PC-3 (cell line): ENCODE measurements around the gene ZNF784. TPM values are rescaled to one million over a fixed set of nuclear protein-coding genes. Genes with fewer than 3 reads are reported as not detected.

ENCODE experiments used
- ATAC-seq: fragments of 200-7000 bp; cut with Tn5 transposase; 2 replicates; pipeline ENCODE4 v1.9.1; 2020; ENCODE audit warnings: mild to moderate bottlenecking, moderate library complexity
- BruUV-seq: library from RNA; stranded (reverse); fragments of 400-500 nt; replicated peaks from 2 replicates; lab custom pipeline; 2021; lab: Mats Ljungman, UMichigan
- CTCF ChIA-PET: fragments of 300-600 bp; sonication (Branson Sonifier 250); formaldehyde crosslinking; loops from one replicate; lab custom pipeline; 2022; ENCODE audit warnings: antibody characterized with exemption; lab: Charles Lee
- POLR2A ChIA-PET: fragments of 300-600 bp; sonication (Branson Sonifier 250); formaldehyde crosslinking; loops from one replicate; lab custom pipeline; 2022; ENCODE audit warnings: antibody characterized with exemption; ENCODE audit not compliant: unreplicated experiment; lab: Charles Lee
- DNase-seq: peaks from one replicate; pipeline ENCODE4 v3.0.0-alpha.2; 2015
- H2AFZ ChIP-seq: fragments of 300-600 bp; sonication (generic); 2 replicates; pipeline ENCODE4 v1.6.0; 2016; ENCODE audit warnings: antibody characterized with exemption, low read length
- H3F3A ChIP-seq: fragments of 300-600 bp; sonication (generic); one replicate; pipeline ENCODE4 v1.6.0; 2017; ENCODE audit warnings: antibody characterized with exemption, low read length, control low read depth, mild to moderate bottlenecking; ENCODE audit not compliant: unreplicated experiment
- H3K27ac ChIP-seq: fragments of 300-600 bp; sonication (generic); 2 replicates; pipeline ENCODE4 v1.5.1; 2016; ENCODE audit warnings: mild to moderate bottlenecking, low read length
- H3K27me3 ChIP-seq: fragments of 300-600 bp; sonication (generic); 2 replicates; pipeline ENCODE4 v1.6.1; 2016; ENCODE audit warnings: low read length, mixed read lengths
- H3K36me3 ChIP-seq: fragments of 300-600 bp; sonication (generic); 2 replicates; pipeline ENCODE4 v1.6.1; 2016; ENCODE audit warnings: low read depth, mixed run types, low read length, mixed read lengths
- H3K4me1 ChIP-seq: fragments of 300-600 bp; sonication (generic); 2 replicates; pipeline ENCODE4 v1.5.1; 2016; ENCODE audit warnings: low read length; ENCODE audit not compliant: insufficient read depth
- H3K4me2 ChIP-seq: fragments of 300-600 bp; sonication (generic); 2 replicates; pipeline ENCODE4 v1.6.0; 2016; ENCODE audit warnings: low read length
- H3K4me3 ChIP-seq: fragments of 300-600 bp; sonication (generic); 2 replicates; pipeline ENCODE4 v1.5.1; 2016; ENCODE audit warnings: mild to moderate bottlenecking, low read length, mixed read lengths
- H3K79me2 ChIP-seq: fragments of 300-600 bp; sonication (generic); 2 replicates; pipeline ENCODE4 v1.6.1; 2017; ENCODE audit warnings: low read length, mixed read lengths
- H3K9ac ChIP-seq: fragments of 300-600 bp; sonication (generic); 2 replicates; pipeline ENCODE4 v1.6.0; 2016; ENCODE audit warnings: mild to moderate bottlenecking, low read length
- H3K9me2 ChIP-seq: fragments of 300-600 bp; sonication (generic); replicated peaks from 2 replicates; pipeline ENCODE4 v1.6.1; 2016; ENCODE audit warnings: mixed run types, low read length, mixed read lengths
- H3K9me3 ChIP-seq: fragments of 300-600 bp; sonication (generic); 2 replicates; pipeline ENCODE4 v1.6.1; 2016; ENCODE audit warnings: low read length, mixed read lengths
- H4K20me1 ChIP-seq: fragments of 300-600 bp; sonication (generic); 2 replicates; pipeline ENCODE4 v1.6.1; 2016; ENCODE audit warnings: low read length, mixed read lengths
- EZH2 ChIP-seq: fragments of 300-600 bp; sonication (generic); IDR thresholded peaks from one replicate; pipeline ENCODE4 v1.6.1; 2017; ENCODE audit warnings: antibody characterized with exemption, mild to moderate bottlenecking, low read length; ENCODE audit not compliant: unreplicated experiment
- EZH2phosphoT487 ChIP-seq: fragments of 300-600 bp; sonication (generic); IDR thresholded peaks from 2 replicates; pipeline ENCODE4 v1.6.1; 2018; ENCODE audit warnings: mild to moderate bottlenecking, antibody characterized with exemption, low read length, borderline replicate concordance
- intact Hi-C: fragments of 100-400 bp; cut with micrococcal nuclease; formaldehyde crosslinking; loops from 2 replicates; pipeline ENCODE4 v1.9.0; 2023
- total RNA-seq: library from RNA; depleted of rRNA; stranded (reverse); fragments of >200 nt; gene quantifications from 2 replicates; pipeline ENCODE4 v1.2.3, GENCODE V29; 2014
- TF ChIP-seq, protein P1 (sequence below): fragments of 300-600 bp; sonication (generic); conservative IDR thresholded peaks from 2 replicates; pipeline ENCODE4 v1.5.1; 2017; ENCODE audit warnings: antibody characterized with exemption, low read depth, mild to moderate bottlenecking, low read length

Gene ZNF784
- total RNA-seq, 1 experiment from 2014 or later, result 9.0 TPM

DNA sequence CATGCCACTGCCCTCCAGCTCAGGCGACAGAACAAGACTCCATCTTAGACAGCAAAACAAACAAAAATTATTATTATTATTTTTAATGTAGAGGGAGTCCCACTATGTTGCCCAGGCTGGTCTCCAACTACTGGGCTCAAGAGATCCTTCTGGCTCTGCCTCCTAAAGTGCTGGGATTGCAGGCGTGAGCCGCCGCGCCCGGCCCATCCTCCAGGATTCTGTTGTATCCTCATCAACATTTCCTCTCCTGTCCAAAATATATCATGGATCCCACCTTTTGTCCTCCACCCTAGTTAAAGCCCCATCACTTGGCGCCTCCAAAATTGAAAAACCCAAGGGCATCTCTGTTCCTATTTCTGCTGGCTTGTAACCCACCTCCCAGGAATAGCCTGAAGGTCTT, 1.2 kb downstream of the ZNF784 start:
- H3K36me3 ChIP-seq, result no peaks in the 10 kb centered on the region
- BruUV-seq, result no TSS peak
- CTCF ChIA-PET, result interaction anchor here (0.7 kb wide), 1 partner anchor 17 kb away, joined by 3 read pairs; the partner anchor contains the start of gene ZNF865

DNA sequence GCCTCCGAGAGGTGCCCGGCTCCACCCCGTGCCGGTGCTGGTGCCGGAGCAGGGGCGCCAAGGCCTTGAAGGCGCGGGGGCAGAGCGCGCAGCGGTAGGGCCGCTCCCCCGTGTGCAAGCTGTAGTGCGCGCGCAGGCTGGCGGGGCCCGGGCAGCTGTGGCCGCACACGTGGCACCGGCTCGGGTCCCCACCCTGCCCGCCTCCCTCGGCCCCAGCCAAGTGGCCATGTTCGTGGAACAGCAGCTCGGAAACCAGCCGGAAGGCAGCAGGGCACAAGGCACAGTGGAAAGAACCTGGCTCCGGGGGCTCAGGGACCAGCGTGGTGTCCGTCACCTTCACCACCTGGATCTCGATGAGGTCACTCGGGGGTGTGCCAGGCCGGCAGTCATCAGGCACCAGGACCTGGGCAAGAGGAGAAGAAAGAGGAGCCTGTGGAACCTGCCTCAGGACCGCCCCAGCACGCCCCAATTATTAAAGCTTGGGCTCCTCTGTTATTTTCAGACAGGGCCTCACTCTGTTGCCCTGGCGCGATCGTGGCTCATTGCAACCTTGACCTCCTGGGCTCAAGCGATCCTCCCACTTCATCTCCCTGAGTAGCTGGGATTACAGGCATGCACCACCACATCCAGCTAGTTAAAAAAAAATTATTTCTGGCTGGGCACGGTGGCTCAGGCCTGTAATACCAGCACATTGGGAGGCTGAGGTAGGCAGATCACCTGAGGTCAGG, 2.0 kb downstream of the ZNF784 start:
- H3K4me3 ChIP-seq, result no peak overlapping the region
- BruUV-seq, result no TSS peak
- H3K9ac ChIP-seq, result no peak overlapping the region
- DNase-seq, result no peak
- H3K9me3 ChIP-seq, result no peaks in the 10 kb centered on the region
- no peaks in the 10 kb centered on the region for H3K27me3 ChIP-seq
- intact Hi-C loops, result no loop called here
- no peak overlapping the region for H3K4me2 ChIP-seq
- no peaks in the 10 kb centered on the region for H3K9me2 ChIP-seq
- no peaks in the 10 kb centered on the region for H3K36me3 ChIP-seq
- no peak overlapping the region for H3K27ac ChIP-seq
- H3K4me1 ChIP-seq, result peaks cover 10% of the 10 kb centered on the region
- ChIA-PET POLR2A (no interaction called here), CTCF (interaction anchor here (0.7 kb wide), 1 partner anchor 17 kb away, joined by 3 read pairs; the partner anchor contains the start of gene ZNF865)
- peaks cover 8% of the 10 kb centered on the region for H3K79me2 ChIP-seq
- no peak for ATAC-seq
- no peak overlapping the region for H2AFZ ChIP-seq
- peaks cover 4% of the 10 kb centered on the region; the same call in 1 of the 2 replicates for H4K20me1 ChIP-seq
- TF ChIP-seq EZH2phosphoT487 (no peak), EZH2 (no peak)
- TF ChIP-seq, protein P1, sequence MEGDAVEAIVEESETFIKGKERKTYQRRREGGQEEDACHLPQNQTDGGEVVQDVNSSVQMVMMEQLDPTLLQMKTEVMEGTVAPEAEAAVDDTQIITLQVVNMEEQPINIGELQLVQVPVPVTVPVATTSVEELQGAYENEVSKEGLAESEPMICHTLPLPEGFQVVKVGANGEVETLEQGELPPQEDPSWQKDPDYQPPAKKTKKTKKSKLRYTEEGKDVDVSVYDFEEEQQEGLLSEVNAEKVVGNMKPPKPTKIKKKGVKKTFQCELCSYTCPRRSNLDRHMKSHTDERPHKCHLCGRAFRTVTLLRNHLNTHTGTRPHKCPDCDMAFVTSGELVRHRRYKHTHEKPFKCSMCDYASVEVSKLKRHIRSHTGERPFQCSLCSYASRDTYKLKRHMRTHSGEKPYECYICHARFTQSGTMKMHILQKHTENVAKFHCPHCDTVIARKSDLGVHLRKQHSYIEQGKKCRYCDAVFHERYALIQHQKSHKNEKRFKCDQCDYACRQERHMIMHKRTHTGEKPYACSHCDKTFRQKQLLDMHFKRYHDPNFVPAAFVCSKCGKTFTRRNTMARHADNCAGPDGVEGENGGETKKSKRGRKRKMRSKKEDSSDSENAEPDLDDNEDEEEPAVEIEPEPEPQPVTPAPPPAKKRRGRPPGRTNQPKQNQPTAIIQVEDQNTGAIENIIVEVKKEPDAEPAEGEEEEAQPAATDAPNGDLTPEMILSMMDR, result no peak
- no peaks in the 10 kb centered on the region for H3F3A ChIP-seq

More for the DNA sequence above, 1.2 kb downstream of the ZNF784 start:
- TF ChIP-seq EZH2 (no peak), EZH2phosphoT487 (no peak)
- TF ChIP-seq, protein P1, result no peak
- intact Hi-C loops, result no loop called here
- Histone ChIP-seq H3K9me3 (no peaks in the 10 kb centered on the region), H3K4me2 (no peak overlapping the region), H3K9me2 (no peaks in the 10 kb centered on the region), H3K4me3 (no peak overlapping the region), H3K79me2 (peaks cover 8% of the 10 kb centered on the region), H3K9ac (no peak overlapping the region), H2AFZ (no peak overlapping the region), H3K27ac (no peak overlapping the region), H4K20me1 (peaks cover 4% of the 10 kb centered on the region; the same call in 1 of the 2 replicates), H3K27me3 (no peaks in the 10 kb centered on the region), H3F3A (no peaks in the 10 kb centered on the region), H3K4me1 (peaks cover 10% of the 10 kb centered on the region)
- POLR2A ChIA-PET, result interaction anchor here (0.6 kb wide), 1 partner anchor 172 kb away, joined by 9 read pairs; no protein-coding TSS in a partner anchor
- DNase-seq (no peak), ATAC-seq (no peak)
